ENCODE measurements around the gene STX3. TPM values are rescaled to one million over a fixed set of nuclear protein-coding genes. Genes with fewer than 3 reads are reported as not detected.

The STX3 gene
- total RNA-seq, 1 experiment from 2014 or later: 178 TPM

DNA sequence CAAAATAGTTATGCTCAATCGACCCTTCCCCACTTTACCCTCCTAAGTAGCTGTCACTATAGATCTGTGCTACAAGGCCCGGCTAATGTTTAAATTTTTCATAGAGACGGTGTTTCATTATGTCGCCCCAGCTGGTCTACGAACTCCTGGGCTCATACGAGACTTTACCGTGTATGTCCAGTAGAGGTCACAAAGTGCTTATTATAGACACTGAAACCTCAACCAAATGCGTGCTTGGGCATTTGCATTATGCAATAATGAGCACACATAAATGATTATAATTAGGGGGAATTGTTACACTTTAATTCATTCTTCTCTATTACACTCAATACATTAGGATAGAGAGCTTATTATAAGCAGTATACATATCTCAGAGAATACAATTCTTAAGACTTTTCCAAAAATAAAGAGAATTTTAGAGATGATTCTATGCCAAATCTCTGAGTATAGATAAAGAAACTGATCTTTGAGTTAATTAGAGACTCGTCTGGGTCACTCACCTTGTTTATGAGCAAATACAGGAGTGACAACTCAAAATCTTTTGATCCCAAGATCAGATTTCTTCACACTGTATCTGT lies 67.9 kb downstream of the STX3 start:
- no peaks in the 10 kb centered on the region for H3K9me3 ChIP-seq
- Mint-ChIP-seq H3K9me3 (ENCODE audit: unreplicated experiment) (peaks cover 10% of the 10 kb centered on the region), H3K4me1 (ENCODE audit: low read depth, unreplicated experiment) (peaks cover 6% of the 10 kb centered on the region), H3K27me3 (ENCODE audit: insufficient read depth, unreplicated experiment) (no peaks in the 10 kb centered on the region), H3K36me3 (ENCODE audit: insufficient read depth, unreplicated experiment) (no peaks in the 10 kb centered on the region), H3K27ac (ENCODE audit: unreplicated experiment) (no peak overlapping the region), H3K4me3 (ENCODE audit: unreplicated experiment) (no peak overlapping the region)
- TF ChIP-seq CTCF (IDR thresholded peaks at IDR 0.05; ENCODE audit: insufficient read depth in 1 of 2, low read depth in 1 of 2, low read length in 1 of 2, severe bottlenecking in 1 of 2, unreplicated experiment in 1 of 2): peak; percentile 69 to 76
- H3K27me3 ChIP-seq (replicated peaks; ENCODE audit: control insufficient read depth, insufficient read depth, low read length): no peaks in the 10 kb centered on the region
- H3K36me3 ChIP-seq (ENCODE audit: control insufficient read depth, insufficient read depth, low read length): no peaks in the 10 kb centered on the region
- H3K4me3 ChIP-seq (ENCODE audit: low read depth, low read length): no peak overlapping the region
- BruUV-seq (replicated peaks): no TSS peak
- CTCF ChIA-PET: interaction anchor here (0.6 to 1.0 kb wide), 3 partner anchors 9 to 96 kb away, joined by 3 to 17 read pairs (median 3); partner anchors contain the start of gene MRPL16
- intact Hi-C loops (cut with micrococcal nuclease; ENCODE audit: unreplicated experiment): loop anchor here (1.0 to 5.0 kb wide), 5 partner anchors 96 to 444 kb away; no protein-coding TSS in a partner anchor
- no peaks in the 10 kb centered on the region for H3K4me1 ChIP-seq
- POLR2A ChIA-PET: no interaction called here
- DNase-seq: peak; percentile 52 to 66

- Histone ChIP-seq H3K27me3 (replicated peaks; ENCODE audit: control insufficient read depth, insufficient read depth, low read length) (no peaks in the 10 kb centered on the region), H3K36me3 (ENCODE audit: control insufficient read depth, insufficient read depth, low read length) (no peaks in the 10 kb centered on the region), H3K9me3 (no peaks in the 10 kb centered on the region), H3K4me3 (ENCODE audit: low read depth, low read length) (no peak overlapping the region), H3K4me1 (no peaks in the 10 kb centered on the region; the same call in 1 of the 2 replicates)
- BruUV-seq (replicated peaks): no TSS peak
- no peaks in the 10 kb centered on the region for H3K4me1 Mint-ChIP-seq (ENCODE audit: low read depth, unreplicated experiment)
- intact Hi-C loops (cut with micrococcal nuclease; ENCODE audit: unreplicated experiment): no loop called here
- no peak overlapping the region for H3K4me3 Mint-ChIP-seq (ENCODE audit: unreplicated experiment)
- ChIA-PET POLR2A (interaction anchor here (0.6 kb wide), 1 partner anchor 160 kb away, joined by 8 read pairs; no protein-coding TSS in a partner anchor), CTCF (no interaction called here)
- no peaks in the 10 kb centered on the region for H3K27me3 Mint-ChIP-seq (ENCODE audit: insufficient read depth, unreplicated experiment)
- H3K9me3 Mint-ChIP-seq (ENCODE audit: unreplicated experiment): peaks cover 8% of the 10 kb centered on the region
- TF ChIP-seq CTCF (IDR thresholded peaks at IDR 0.05; ENCODE audit: insufficient read depth in 1 of 2, low read depth in 1 of 2, low read length in 1 of 2, severe bottlenecking in 1 of 2, unreplicated experiment in 1 of 2): no peak
- H3K36me3 Mint-ChIP-seq (ENCODE audit: insufficient read depth, unreplicated experiment): no peaks in the 10 kb centered on the region
- no peak for DNase-seq
- no peak overlapping the region for H3K27ac Mint-ChIP-seq (ENCODE audit: unreplicated experiment)
Observed at GRCh38 chr11:59829358-59829757, 74.2 kb downstream of the STX3 start.

DNA sequence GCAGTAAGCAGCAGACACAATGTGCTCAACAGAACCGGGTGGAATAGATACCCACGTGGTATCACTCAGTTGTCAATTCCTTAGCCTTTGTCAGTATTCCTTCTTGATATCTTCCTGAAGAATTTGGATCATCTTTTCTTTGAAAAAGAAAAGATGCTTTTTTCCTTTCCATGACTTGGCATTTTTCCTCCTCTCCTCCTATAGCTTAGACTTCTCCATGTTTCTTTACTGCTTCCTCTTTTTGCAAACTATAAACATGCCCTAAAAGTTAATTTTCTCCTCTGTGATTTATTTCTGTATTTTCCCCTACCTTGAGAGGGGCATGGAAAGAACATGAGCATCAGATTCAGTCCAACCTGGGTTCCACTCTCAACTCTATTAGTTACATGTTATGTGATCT lies 78.4 kb downstream of the STX3 start:
- intact Hi-C loops (cut with micrococcal nuclease; ENCODE audit: unreplicated experiment): no loop called here
- Mint-ChIP-seq H3K27ac (ENCODE audit: unreplicated experiment) (no peak overlapping the region), H3K36me3 (ENCODE audit: insufficient read depth, unreplicated experiment) (no peaks in the 10 kb centered on the region), H3K4me1 (ENCODE audit: low read depth, unreplicated experiment) (no peaks in the 10 kb centered on the region), H3K9me3 (ENCODE audit: unreplicated experiment) (no peaks in the 10 kb centered on the region), H3K27me3 (ENCODE audit: insufficient read depth, unreplicated experiment) (no peaks in the 10 kb centered on the region), H3K4me3 (ENCODE audit: unreplicated experiment) (no peak overlapping the region)
- H3K27me3 ChIP-seq (replicated peaks; ENCODE audit: control insufficient read depth, insufficient read depth, low read length): no peaks in the 10 kb centered on the region
- no peak for DNase-seq
- no TSS peak for BruUV-seq (replicated peaks)
- no peaks in the 10 kb centered on the region for H3K9me3 ChIP-seq
- CTCF ChIA-PET: no interaction called here
- H3K4me3 ChIP-seq (ENCODE audit: low read depth, low read length): no peak overlapping the region
- no peaks in the 10 kb centered on the region; the same call in 1 of the 2 replicates for H3K4me1 ChIP-seq
- no peaks in the 10 kb centered on the region for H3K36me3 ChIP-seq (ENCODE audit: control insufficient read depth, insufficient read depth, low read length)
- POLR2A ChIA-PET: no interaction called here
- no peak for TF ChIP-seq CTCF (IDR thresholded peaks at IDR 0.05; ENCODE audit: insufficient read depth in 1 of 2, low read depth in 1 of 2, low read length in 1 of 2, severe bottlenecking in 1 of 2, unreplicated experiment in 1 of 2)

All from Caco-2 (cell line).